ENCODE results near the gene NFIB. TPM values are rescaled to one million over a fixed set of nuclear protein-coding genes. Genes with fewer than 3 reads are reported as not detected.

The NFIB gene
- total and polyA plus RNA-seq, 2 experiments from 2014 or later: 5.7 to 13.9 TPM

GRCh38 chr9:14313378-14313940, 482 bp downstream of the NFIB start:
- Histone ChIP-seq H3K4me1 (ENCODE audit: low read depth) (peaks cover 11% of the 10 kb centered on the region), H3K9me3 (ENCODE audit: low read depth) (no peaks in the 10 kb centered on the region), H3K27me3 (peaks cover 43% of the 10 kb centered on the region), H3K36me3 (no peaks in the 10 kb centered on the region), H3K27ac (peak overlapping the region; percentile 57), H3K4me3 (peak overlapping the region; percentile 39)
- DNase-seq (ENCODE audit: low read depth in 1 of 2, low spot score in 1 of 2): peak in 1 of 2 donors; percentile 68
- TF ChIP-seq CTCF (IDR thresholded peaks at IDR 0.05; ENCODE audit: low read depth, low read length): no peak

- no peaks in the 10 kb centered on the region for H3K9me3 ChIP-seq (ENCODE audit: low read depth)
- DNase-seq (ENCODE audit: low read depth in 1 of 2, low spot score in 1 of 2): peak in 1 of 2 donors; percentile 64
- no peak for TF ChIP-seq CTCF (IDR thresholded peaks at IDR 0.05; ENCODE audit: low read depth, low read length)
These were observed 1.1 kb downstream of the NFIB start for GRCh38 chr9:14312719-14313377.

GRCh38 chr9:14311956-14312685, 1.8 kb downstream of the NFIB start:
- H3K27me3 ChIP-seq: peaks cover 30% of the 10 kb centered on the region
- no peak for TF ChIP-seq CTCF (IDR thresholded peaks at IDR 0.05; ENCODE audit: low read depth, low read length)
- no peaks in the 10 kb centered on the region for H3K36me3 ChIP-seq
- peaks cover 11% of the 10 kb centered on the region for H3K4me1 ChIP-seq (ENCODE audit: low read depth)
- no peaks in the 10 kb centered on the region for H3K9me3 ChIP-seq (ENCODE audit: low read depth)
- DNase-seq (ENCODE audit: low read depth in 1 of 2, low spot score in 1 of 2): no peak
- H3K4me3 ChIP-seq: peak overlapping the region; percentile 39
- no peak overlapping the region for H3K27ac ChIP-seq

More at GRCh38 chr9:14312719-14313377, 1.1 kb downstream of the NFIB start:
- Histone ChIP-seq H3K36me3 (no peaks in the 10 kb centered on the region), H3K27ac (no peak overlapping the region), H3K4me3 (peak overlapping the region; percentile 39), H3K4me1 (ENCODE audit: low read depth) (peaks cover 11% of the 10 kb centered on the region), H3K27me3 (peaks cover 37% of the 10 kb centered on the region)

- H3K27ac ChIP-seq: no peak overlapping the region
- no peak for DNase-seq (ENCODE audit: low read depth in 1 of 2, low spot score in 1 of 2)
- TF ChIP-seq CTCF (IDR thresholded peaks at IDR 0.05; ENCODE audit: low read depth, low read length): no peak
- no peaks in the 10 kb centered on the region for H3K9me3 ChIP-seq (ENCODE audit: low read depth)
- peaks cover 9% of the 10 kb centered on the region for H3K4me1 ChIP-seq (ENCODE audit: low read depth)
- H3K36me3 ChIP-seq: peaks cover 3% of the 10 kb centered on the region
- H3K27me3 ChIP-seq: peaks cover 22% of the 10 kb centered on the region
- H3K4me3 ChIP-seq: peak overlapping the region; percentile 39
These were observed 2.6 kb downstream of the NFIB start for GRCh38 chr9:14311171-14311949.

- Histone ChIP-seq H3K9me3 (ENCODE audit: low read depth) (no peaks in the 10 kb centered on the region), H3K4me3 (no peak overlapping the region), H3K36me3 (peaks cover 5% of the 10 kb centered on the region), H3K27ac (no peak overlapping the region), H3K27me3 (peaks cover 17% of the 10 kb centered on the region), H3K4me1 (ENCODE audit: low read depth) (peaks cover 8% of the 10 kb centered on the region)
- no peak for DNase-seq (ENCODE audit: low read depth in 1 of 2, low spot score in 1 of 2)
- no peak for TF ChIP-seq CTCF (IDR thresholded peaks at IDR 0.05; ENCODE audit: low read depth, low read length)
These were observed 3.6 kb downstream of the NFIB start for GRCh38 chr9:14310311-14310710.

Data from cardiac muscle cell (in vitro differentiated cells and primary cell).